ENCODE measurements around the gene ZNF438.
"Not testable (repeated sequence)": the region's sequence is repeated elsewhere in the genome, so short reads cannot be mapped to it uniquely, and the experiment has no call there.

ZNF438 gene

GRCh38 chr10:30803058-30803457 lies 228.6 kb downstream of the ZNF438 start:
- no peak for DNase-seq (ENCODE audit: low read depth)

- DNase-seq (ENCODE audit: low read depth) = no peak
These were observed 231.3 kb downstream of the ZNF438 start for GRCh38 chr10:30800368-30800767.

- no peak for DNase-seq (ENCODE audit: low read depth)
These were observed 232.9 kb downstream of the ZNF438 start for GRCh38 chr10:30798646-30799185.

GRCh38 chr10:30795024-30795423 lies 236.6 kb downstream of the ZNF438 start:
- not testable (repeated sequence) for DNase-seq (ENCODE audit: low read depth)

All from stimulated activated CD8-positive, alpha-beta memory T cell treated with anti-CD3 and anti-CD28 coated beads, Interleukin-12 subunit alpha, Interleukin-12 subunit beta, amount 100 ng/mL, for 1 hour (primary cell).